HG02981 (cell line): ENCODE measurements around the gene SLC16A2.
"Not testable (repeated sequence)": the region's sequence is repeated elsewhere in the genome, so short reads cannot be mapped to it uniquely, and the experiment has no call there.

Source experiments
- ATAC-seq: cut with Tn5 transposase; IDR thresholded peaks from one replicate; pipeline ENCODE4 v1.9.1; 2021; ENCODE audit warnings: mild to moderate bottlenecking, moderate library complexity; ENCODE audit not compliant: unreplicated experiment

SLC16A2 gene

GRCh38 chrX:74505437-74505836 lies 84.1 kb downstream of the SLC16A2 start:
- no peak for ATAC-seq

GRCh38 chrX:74506317-74507115 lies 85.2 kb downstream of the SLC16A2 start:
- ATAC-seq: peak; percentile 97

- no peak for ATAC-seq
These were observed 85.9 kb downstream of the SLC16A2 start for GRCh38 chrX:74507191-74507590.

- peak; percentile 9 for ATAC-seq
These were observed 88.7 kb downstream of the SLC16A2 start for GRCh38 chrX:74509989-74510388.

GRCh38 chrX:74510401-74510800 lies 89.1 kb downstream of the SLC16A2 start:
- ATAC-seq: peak; percentile 52

- ATAC-seq: no peak
These were observed 90.4 kb downstream of the SLC16A2 start for GRCh38 chrX:74511704-74512103.

GRCh38 chrX:74514384-74514783 lies 93.1 kb downstream of the SLC16A2 start:
- ATAC-seq: no peak

- no peak for ATAC-seq
These were observed 94.1 kb downstream of the SLC16A2 start for GRCh38 chrX:74515356-74515755.

GRCh38 chrX:74516013-74516412 lies 94.7 kb downstream of the SLC16A2 start:
- ATAC-seq: not testable (repeated sequence)

GRCh38 chrX:74519870-74520269 lies 98.6 kb downstream of the SLC16A2 start:
- no peak for ATAC-seq

- no peak for ATAC-seq
These were observed 99.0 kb downstream of the SLC16A2 start for GRCh38 chrX:74520291-74520690.

GRCh38 chrX:74520896-74521295 lies 99.6 kb downstream of the SLC16A2 start:
- no peak for ATAC-seq

GRCh38 chrX:74521961-74522751 lies 100.9 kb downstream of the SLC16A2 start:
- no peak for ATAC-seq

- no peak for ATAC-seq
These were observed 101.9 kb downstream of the SLC16A2 start for GRCh38 chrX:74523224-74523623.

- no peak for ATAC-seq
These were observed 102.8 kb downstream of the SLC16A2 start for GRCh38 chrX:74523870-74524735.

- no peak for ATAC-seq
These were observed 103.8 kb downstream of the SLC16A2 start for GRCh38 chrX:74525116-74525515.

- no peak for ATAC-seq
These were observed 105.5 kb downstream of the SLC16A2 start for GRCh38 chrX:74526764-74527163.

- ATAC-seq: no peak
These were observed 106.1 kb downstream of the SLC16A2 start for GRCh38 chrX:74527350-74527749.

- ATAC-seq: no peak
These were observed 108.0 kb downstream of the SLC16A2 start for GRCh38 chrX:74529311-74529710.

- no peak for ATAC-seq
These were observed 109.8 kb downstream of the SLC16A2 start for GRCh38 chrX:74531081-74531480.

- ATAC-seq: no peak
These were observed 113.3 kb downstream of the SLC16A2 start for GRCh38 chrX:74534569-74535038.
